Measurements from ENCODE around the gene PTPRN.

PTPRN gene

GRCh38 chr2:219285373-219285735 is 23.8 kb downstream of the PTPRN start:
- Histone ChIP-seq H3K4me1 (ENCODE audit: control insufficient read depth in 1 of 2, insufficient read depth in 2 of 2, low read length in 2 of 2) (peaks cover 4 to 35% of the 10 kb centered on the region in 2 donors), H3K4me3 (ENCODE audit: low read depth in 1 of 2, low read length in 2 of 2) (no peak overlapping the region), H3K27me3 (ENCODE audit: low read depth, low read length) (no peaks in the 10 kb centered on the region), H3K9me3 (ENCODE audit: control insufficient read depth in 1 of 2, low read length in 2 of 2) (no peaks in the 10 kb centered on the region), H3K36me3 (ENCODE audit: control insufficient read depth in 1 of 2, insufficient read depth in 2 of 2, low read length in 2 of 2) (peaks cover 44 to 49% of the 10 kb centered on the region in 2 donors), H3K27ac (ENCODE audit: low read length) (no peak overlapping the region)

GRCh38 chr2:219284501-219285372 is 24.5 kb downstream of the PTPRN start:
- H3K27me3 ChIP-seq (ENCODE audit: low read depth, low read length): no peaks in the 10 kb centered on the region
- no peak overlapping the region for H3K27ac ChIP-seq (ENCODE audit: low read length)
- peaks cover 10 to 38% of the 10 kb centered on the region in 2 donors for H3K4me1 ChIP-seq (ENCODE audit: control insufficient read depth in 1 of 2, insufficient read depth in 2 of 2, low read length in 2 of 2)
- no peaks in the 10 kb centered on the region for H3K9me3 ChIP-seq (ENCODE audit: control insufficient read depth in 1 of 2, low read length in 2 of 2)
- H3K4me3 ChIP-seq (ENCODE audit: low read depth in 1 of 2, low read length in 2 of 2): no peak overlapping the region
- H3K36me3 ChIP-seq (ENCODE audit: control insufficient read depth in 1 of 2, insufficient read depth in 2 of 2, low read length in 2 of 2): peaks cover 44 to 49% of the 10 kb centered on the region in 2 donors

DNA sequence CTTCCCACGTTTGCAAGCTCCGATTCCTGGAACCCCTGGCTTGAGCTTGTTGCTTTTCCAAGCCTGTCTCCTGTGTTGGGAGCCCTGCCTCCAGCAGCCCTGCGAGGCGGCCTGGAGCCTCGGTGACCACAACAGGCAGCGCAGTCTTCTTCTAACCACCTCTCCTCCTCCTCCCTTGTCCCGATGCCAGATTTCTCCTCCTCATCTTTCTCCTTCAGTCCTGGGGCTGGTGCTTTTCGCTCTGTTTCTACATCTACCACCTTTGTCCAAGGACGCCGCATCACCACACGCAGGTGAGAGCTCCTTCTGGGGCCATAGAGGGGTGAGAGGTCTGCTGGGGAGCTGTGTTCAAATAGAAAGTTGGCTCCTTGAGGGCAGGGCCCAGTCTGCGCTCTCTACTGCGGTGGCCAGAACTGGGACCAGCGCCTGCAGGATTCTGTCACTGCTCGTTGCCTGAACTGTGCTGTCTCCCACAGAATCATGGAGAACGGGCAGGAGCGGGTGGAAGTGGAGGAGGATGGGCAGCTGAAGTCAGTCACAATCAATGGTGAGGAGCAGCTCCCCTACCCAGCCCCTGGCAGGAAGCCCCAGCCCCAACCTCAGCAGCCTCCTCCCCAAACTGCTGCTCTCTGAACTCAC is 26.1 kb downstream of the PTPRN start:
- peak overlapping the region; percentile 1 for H3K27ac ChIP-seq (ENCODE audit: low read length)

GRCh38 chr2:219282375-219282774 is 26.8 kb downstream of the PTPRN start:
- Histone ChIP-seq H3K27ac (ENCODE audit: low read length) (peak overlapping the region; percentile 1), H3K9me3 (ENCODE audit: control insufficient read depth in 1 of 2, low read length in 2 of 2) (no peaks in the 10 kb centered on the region), H3K4me3 (ENCODE audit: low read depth in 1 of 2, low read length in 2 of 2) (no peak overlapping the region), H3K4me1 (ENCODE audit: control insufficient read depth in 1 of 2, insufficient read depth in 2 of 2, low read length in 2 of 2) (peaks cover 20 to 47% of the 10 kb centered on the region in 2 donors), H3K36me3 (ENCODE audit: control insufficient read depth in 1 of 2, insufficient read depth in 2 of 2, low read length in 2 of 2) (peaks cover 44 to 49% of the 10 kb centered on the region in 2 donors), H3K27me3 (ENCODE audit: low read depth, low read length) (no peaks in the 10 kb centered on the region)

More for the DNA sequence above, 26.1 kb downstream of the PTPRN start:
- no peaks in the 10 kb centered on the region for H3K27me3 ChIP-seq (ENCODE audit: low read depth, low read length)
- peaks cover 17 to 40% of the 10 kb centered on the region in 2 donors for H3K4me1 ChIP-seq (ENCODE audit: control insufficient read depth in 1 of 2, insufficient read depth in 2 of 2, low read length in 2 of 2)
- peaks cover 44 to 49% of the 10 kb centered on the region in 2 donors for H3K36me3 ChIP-seq (ENCODE audit: control insufficient read depth in 1 of 2, insufficient read depth in 2 of 2, low read length in 2 of 2)
- H3K4me3 ChIP-seq (ENCODE audit: low read depth in 1 of 2, low read length in 2 of 2): no peak overlapping the region
- no peaks in the 10 kb centered on the region for H3K9me3 ChIP-seq (ENCODE audit: control insufficient read depth in 1 of 2, low read length in 2 of 2)

DNA sequence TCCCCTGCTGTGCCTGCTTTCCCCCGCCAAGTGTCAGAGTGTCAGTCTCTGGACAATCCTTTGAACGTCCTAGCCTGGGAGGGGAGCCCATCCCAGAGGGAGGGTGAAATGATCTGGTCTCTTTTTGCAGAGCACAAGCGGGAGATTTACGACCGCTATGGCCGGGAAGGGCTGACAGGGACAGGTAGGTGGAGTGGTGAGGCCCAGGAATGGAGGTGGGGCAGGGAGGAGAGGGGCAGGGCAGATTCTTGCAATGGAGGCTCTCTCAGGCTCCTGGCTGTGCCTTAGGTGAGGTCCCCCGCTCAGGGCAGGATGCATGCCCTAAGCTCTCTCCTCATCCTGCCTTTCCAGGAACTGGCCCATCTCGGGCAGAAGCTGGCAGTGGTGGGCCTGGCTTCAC is 27.6 kb downstream of the PTPRN start:
- Histone ChIP-seq H3K9me3 (ENCODE audit: control insufficient read depth in 1 of 2, low read length in 2 of 2) (no peaks in the 10 kb centered on the region), H3K36me3 (ENCODE audit: control insufficient read depth in 1 of 2, insufficient read depth in 2 of 2, low read length in 2 of 2) (peaks cover 44 to 49% of the 10 kb centered on the region in 2 donors), H3K27ac (ENCODE audit: low read length) (no peak overlapping the region), H3K4me1 (ENCODE audit: control insufficient read depth in 1 of 2, insufficient read depth in 2 of 2, low read length in 2 of 2) (peaks cover 20 to 47% of the 10 kb centered on the region in 2 donors), H3K27me3 (ENCODE audit: low read depth, low read length) (no peaks in the 10 kb centered on the region), H3K4me3 (ENCODE audit: low read depth in 1 of 2, low read length in 2 of 2) (no peak overlapping the region)

DNA sequence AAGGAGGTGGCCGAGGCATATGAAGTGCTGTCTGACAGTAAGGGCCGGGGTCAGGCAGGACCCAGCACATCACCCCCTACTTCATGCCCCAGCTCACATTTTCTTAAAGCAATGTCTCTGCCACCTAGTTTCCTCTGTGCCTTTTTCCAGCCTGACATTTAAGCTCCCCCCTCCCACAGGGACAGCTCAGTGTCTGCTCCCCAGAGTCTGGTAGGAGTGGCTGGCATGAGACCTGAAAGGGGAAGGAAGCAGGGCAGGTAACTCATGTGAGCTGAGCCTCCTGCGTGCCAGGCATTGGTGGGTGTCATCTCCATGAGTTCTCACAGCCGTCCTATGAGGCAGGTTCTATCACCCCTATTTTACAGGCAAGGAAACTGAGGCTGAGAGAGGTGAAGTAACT is 28.6 kb downstream of the PTPRN start:
- peak overlapping the region in 1 of 2 donors; percentile 79 for H3K4me3 ChIP-seq (ENCODE audit: low read depth in 1 of 2, low read length in 2 of 2)
- H3K4me1 ChIP-seq (ENCODE audit: control insufficient read depth in 1 of 2, insufficient read depth in 2 of 2, low read length in 2 of 2): peaks cover 20 to 47% of the 10 kb centered on the region in 2 donors
- H3K27me3 ChIP-seq (ENCODE audit: low read depth, low read length): no peaks in the 10 kb centered on the region
- H3K9me3 ChIP-seq (ENCODE audit: control insufficient read depth in 1 of 2, low read length in 2 of 2): no peaks in the 10 kb centered on the region
- H3K36me3 ChIP-seq (ENCODE audit: control insufficient read depth in 1 of 2, insufficient read depth in 2 of 2, low read length in 2 of 2): peaks cover 44 to 48% of the 10 kb centered on the region in 2 donors
- H3K27ac ChIP-seq (ENCODE audit: low read length): no peak overlapping the region

DNA sequence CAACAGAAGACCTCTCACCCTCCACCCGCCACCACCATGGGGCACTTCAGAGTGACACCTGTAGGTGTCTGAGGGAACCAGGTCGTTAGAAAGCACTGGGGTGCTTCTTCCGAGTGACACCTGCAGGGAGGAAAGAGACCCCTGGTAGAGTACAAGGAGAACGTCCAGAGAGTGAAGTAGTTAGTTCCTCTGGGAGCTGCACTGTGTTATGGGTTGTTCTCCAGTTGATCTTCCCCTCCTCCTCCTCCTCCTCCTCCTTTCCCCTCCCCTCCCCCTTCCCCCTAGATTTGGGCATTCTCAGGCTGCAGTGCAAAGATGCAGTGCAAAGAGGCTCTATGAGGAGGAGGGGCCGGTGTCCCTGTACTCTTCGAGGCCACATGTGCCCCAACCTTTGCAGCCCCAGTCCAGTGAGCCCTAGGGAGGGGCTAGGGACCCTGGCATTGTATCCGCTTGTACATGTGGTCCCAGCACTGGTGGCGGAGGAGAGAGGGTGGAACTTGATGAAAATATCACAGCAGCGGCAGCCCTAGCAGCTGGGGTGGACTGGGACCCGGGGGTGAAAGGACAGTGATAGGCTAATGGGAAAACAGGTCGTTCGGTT is 29.2 kb downstream of the PTPRN start:
- H3K27me3 ChIP-seq (ENCODE audit: low read depth, low read length): no peaks in the 10 kb centered on the region
- peak overlapping the region; percentile 79 to 87 for H3K4me3 ChIP-seq (ENCODE audit: low read depth in 1 of 2, low read length in 2 of 2)
- H3K36me3 ChIP-seq (ENCODE audit: control insufficient read depth in 1 of 2, insufficient read depth in 2 of 2, low read length in 2 of 2): peaks cover 40 to 42% of the 10 kb centered on the region in 2 donors
- no peaks in the 10 kb centered on the region for H3K9me3 ChIP-seq (ENCODE audit: control insufficient read depth in 1 of 2, low read length in 2 of 2)
- H3K27ac ChIP-seq (ENCODE audit: low read length): peak overlapping the region; percentile 83
- H3K4me1 ChIP-seq (ENCODE audit: control insufficient read depth in 1 of 2, insufficient read depth in 2 of 2, low read length in 2 of 2): peaks cover 20 to 41% of the 10 kb centered on the region in 2 donors

GRCh38 chr2:219279151-219279915 is 29.9 kb downstream of the PTPRN start, which contains the start of gene DNAJB2:
DNAJB2 (plus strand) TSS chr2:219279366; CDS start chr2:219279834, 468 bp downstream.
- no peaks in the 10 kb centered on the region for H3K9me3 ChIP-seq (ENCODE audit: control insufficient read depth in 1 of 2, low read length in 2 of 2)
- peak within 1 kb of the TSS; percentile 79 to 87 for H3K4me3 ChIP-seq (ENCODE audit: low read depth in 1 of 2, low read length in 2 of 2)
- no peaks in the 10 kb centered on the region for H3K27me3 ChIP-seq (ENCODE audit: low read depth, low read length)
- peak within 1 kb of the TSS; percentile 85 for H3K27ac ChIP-seq (ENCODE audit: low read length)
- peaks cover 34 to 36% of the 10 kb centered on the region in 2 donors for H3K36me3 ChIP-seq (ENCODE audit: control insufficient read depth in 1 of 2, insufficient read depth in 2 of 2, low read length in 2 of 2)
- H3K4me1 ChIP-seq (ENCODE audit: control insufficient read depth in 1 of 2, insufficient read depth in 2 of 2, low read length in 2 of 2): peaks cover 20 to 41% of the 10 kb centered on the region in 2 donors

DNA sequence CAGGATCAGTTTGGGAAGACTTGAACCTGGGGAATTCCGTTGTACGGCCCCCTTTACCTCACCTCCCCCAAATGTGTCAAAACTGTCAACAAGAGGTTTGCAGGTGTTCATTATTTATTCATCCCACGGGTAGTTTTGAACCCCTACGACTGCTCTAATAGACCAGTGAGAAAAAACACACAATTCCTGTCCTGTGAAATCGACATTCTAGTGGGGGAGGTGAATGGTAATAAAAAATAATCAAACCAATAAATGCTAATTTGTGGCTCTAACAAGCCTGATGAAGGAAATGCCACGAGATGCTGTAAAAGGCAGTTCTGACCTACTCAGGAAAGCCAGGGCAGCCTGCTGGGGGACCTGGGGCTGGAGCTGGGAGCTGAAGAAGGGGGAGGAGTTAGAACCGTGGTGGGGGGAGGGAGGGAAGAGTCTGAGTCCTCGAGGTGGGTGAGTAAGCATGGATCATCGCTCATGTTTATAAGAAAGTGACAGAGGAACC is 30.5 kb downstream of the PTPRN start:
- Histone ChIP-seq H3K36me3 (ENCODE audit: control insufficient read depth in 1 of 2, insufficient read depth in 2 of 2, low read length in 2 of 2) (peaks cover 27 to 34% of the 10 kb centered on the region in 2 donors), H3K4me1 (ENCODE audit: control insufficient read depth in 1 of 2, insufficient read depth in 2 of 2, low read length in 2 of 2) (peaks cover 20 to 45% of the 10 kb centered on the region in 2 donors), H3K27ac (ENCODE audit: low read length) (peak overlapping the region; percentile 85), H3K4me3 (ENCODE audit: low read depth in 1 of 2, low read length in 2 of 2) (peak overlapping the region; percentile 54 to 79), H3K27me3 (ENCODE audit: low read depth, low read length) (no peaks in the 10 kb centered on the region), H3K9me3 (ENCODE audit: control insufficient read depth in 1 of 2, low read length in 2 of 2) (no peaks in the 10 kb centered on the region)

GRCh38 chr2:219277703-219278654 is 31.2 kb downstream of the PTPRN start:
- Histone ChIP-seq H3K27me3 (ENCODE audit: low read depth, low read length) (no peaks in the 10 kb centered on the region), H3K27ac (ENCODE audit: low read length) (peak overlapping the region; percentile 85), H3K4me1 (ENCODE audit: control insufficient read depth in 1 of 2, insufficient read depth in 2 of 2, low read length in 2 of 2) (peaks cover 20 to 45% of the 10 kb centered on the region in 2 donors)

More at GRCh38 chr2:219277703-219278654, 31.2 kb downstream of the PTPRN start:
- H3K36me3 ChIP-seq (ENCODE audit: control insufficient read depth in 1 of 2, insufficient read depth in 2 of 2, low read length in 2 of 2): peaks cover 24 to 27% of the 10 kb centered on the region in 2 donors
- no peaks in the 10 kb centered on the region for H3K9me3 ChIP-seq (ENCODE audit: control insufficient read depth in 1 of 2, low read length in 2 of 2)
- peak overlapping the region; percentile 54 to 79 for H3K4me3 ChIP-seq (ENCODE audit: low read depth in 1 of 2, low read length in 2 of 2)

All from muscle layer of duodenum (tissue), 2 donors.